Measurements from ENCODE around the gene PABPN1. TPM values are rescaled to one million over a fixed set of nuclear protein-coding genes. Genes with fewer than 3 reads are reported as not detected.

PABPN1 gene
- total and polyA plus RNA-seq, 4 experiments from 2014 or later: 91.7 to 196 (median 159) TPM

DNA sequence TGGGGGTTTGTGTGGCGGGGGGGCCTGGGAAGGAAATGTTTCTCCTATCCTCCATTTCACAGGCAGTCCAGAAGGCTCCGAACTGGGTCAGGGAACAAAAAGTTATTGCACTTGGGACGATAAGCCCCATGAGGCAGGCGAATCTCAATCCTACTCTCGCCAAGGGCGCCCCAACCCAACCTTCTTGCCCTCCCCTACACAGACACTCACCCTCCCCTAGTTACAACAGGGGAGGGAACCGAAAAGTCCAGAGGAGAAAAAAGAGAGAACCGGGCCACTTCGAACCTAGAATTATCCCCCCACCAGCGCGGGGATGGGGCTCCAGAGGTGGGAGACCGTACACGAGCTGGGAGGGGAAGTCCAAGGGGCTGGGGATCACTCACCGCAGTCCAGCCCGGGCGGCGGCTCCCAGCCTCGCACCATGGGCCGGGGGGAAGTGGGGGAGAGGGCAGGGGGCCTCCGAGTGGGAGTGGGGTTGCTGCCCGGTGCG is 35.7 kb upstream of the PABPN1 start:
- no peaks in the 10 kb centered on the region for H3K36me3 ChIP-seq (ENCODE audit: insufficient read depth, low read length)
- Mint-ChIP-seq H3K9me3 (no peaks in the 10 kb centered on the region), H3K36me3 (peaks cover 0 to 9% of the 10 kb centered on the region in 2 donors), H3K27ac (peak overlapping the region; percentile 89 to 93 (median 91)), H3K4me1 (peaks cover 16 to 41% (median 24%) of the 10 kb centered on the region in 4 donors), H3K27me3 (no peaks in the 10 kb centered on the region), H3K4me3 (peak overlapping the region; percentile 91 to 99 (median 96))
- H3K27me3 ChIP-seq (ENCODE audit: insufficient read depth, low read length): no peaks in the 10 kb centered on the region
- H3K9me3 ChIP-seq (ENCODE audit: control insufficient read depth in 1 of 2, low read length in 2 of 2): no peaks in the 10 kb centered on the region
- ChIA-PET CTCF (ENCODE audit: partially characterized antibody) (interaction anchor here (1.4 to 4.4 kb wide), 5 partner anchors 8 to 165 kb away, joined by 4 to 38 read pairs (median 6); partner anchors contain the start of gene PABPN1), POLR2A (ENCODE audit: partially characterized antibody) (interaction anchor here (0.9 to 3.4 kb wide), 13 partner anchors 9 to 829 kb away, joined by 3 to 100 read pairs (median 4); partner anchors contain the start of genes ACIN1, C14orf119, DCAF11 and NRL)
- peak overlapping the region; percentile 71 to 85 for H3K4me3 ChIP-seq (ENCODE audit: low read length in 2 of 2)
- DNase-seq: no peak
- peak overlapping the region; percentile 75 for H3K27ac ChIP-seq (ENCODE audit: low read depth, low read length)
- peaks cover 23% of the 10 kb centered on the region for H3K4me1 ChIP-seq (ENCODE audit: insufficient read depth, low read length)
- intact Hi-C loops (cut with micrococcal nuclease): loop anchor here (1.0 kb wide), 4 partner anchors 10 to 190 kb away; partner anchors contain the start of genes ACIN1, C14orf119 and PABPN1

DNA sequence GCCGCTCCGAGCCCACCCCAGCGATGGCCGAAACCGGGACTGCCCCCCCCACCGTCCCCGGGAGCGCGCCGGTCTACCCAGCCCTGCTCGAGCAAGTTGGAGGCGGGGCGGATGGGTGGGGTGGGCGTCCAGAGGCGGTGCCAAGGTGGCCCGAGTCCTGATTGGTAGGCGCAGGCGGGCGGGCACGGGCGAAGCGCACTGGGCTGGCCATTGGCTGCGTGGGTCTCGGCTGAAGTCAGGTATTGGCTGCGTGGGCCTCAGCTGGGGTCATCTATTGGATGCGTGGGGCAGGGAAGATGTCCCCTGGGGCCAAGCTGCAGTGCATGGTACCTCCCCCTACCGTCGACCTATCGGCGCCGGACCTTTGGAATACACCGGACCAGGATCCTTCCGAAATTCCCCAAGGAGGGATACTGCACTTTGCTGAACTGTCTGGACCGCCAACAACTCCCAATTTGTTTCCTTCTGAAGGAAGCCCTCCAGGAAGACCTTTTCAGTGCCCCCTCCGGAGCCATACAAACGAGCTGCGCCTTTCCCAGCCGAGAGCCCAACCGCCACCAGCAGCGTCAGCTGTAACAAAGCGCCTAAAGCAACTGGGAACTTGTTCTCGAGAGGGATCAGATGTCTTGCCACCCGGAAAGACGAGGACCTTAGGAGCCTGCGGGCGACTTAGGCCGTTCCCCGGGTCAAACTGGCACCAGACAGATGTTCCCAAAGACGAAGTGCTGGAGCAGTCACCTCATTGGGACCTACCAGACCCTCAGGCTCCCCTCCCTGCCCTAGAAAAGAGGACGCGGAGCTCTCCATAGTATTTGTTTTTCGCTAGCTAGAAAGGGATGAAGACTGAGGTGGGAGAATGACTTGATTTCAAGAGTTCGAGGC is 35.0 kb upstream of the PABPN1 start, which contains the start of gene HOMEZ:
HOMEZ (minus strand) TSS at position 113 of the 882 bp plus-strand sequence. CDS start 180 bp downstream, outside the sequence.
- no peaks in the 10 kb centered on the region for H3K27me3 Mint-ChIP-seq
- peaks cover 23% of the 10 kb centered on the region for H3K4me1 ChIP-seq (ENCODE audit: insufficient read depth, low read length)
- H3K4me3 ChIP-seq (ENCODE audit: low read length in 2 of 2): peak within 1 kb of the TSS; percentile 71 to 85
- no peaks in the 10 kb centered on the region for H3K9me3 ChIP-seq (ENCODE audit: control insufficient read depth in 1 of 2, low read length in 2 of 2)
- H3K9me3 Mint-ChIP-seq: no peaks in the 10 kb centered on the region
- no peaks in the 10 kb centered on the region for H3K27me3 ChIP-seq (ENCODE audit: insufficient read depth, low read length)
- peak within 1 kb of the TSS; percentile 90 to 98 (median 96) for H3K27ac Mint-ChIP-seq
- intact Hi-C loops (cut with micrococcal nuclease): loop anchor here (1.0 kb wide), 4 partner anchors 9 to 191 kb away; partner anchors contain the start of genes ACIN1, C14orf119 and PABPN1
- ChIA-PET POLR2A (ENCODE audit: partially characterized antibody) (interaction anchor here (0.9 to 3.4 kb wide), 14 partner anchors 9 to 1775 kb away, joined by 3 to 100 read pairs (median 4); partner anchors contain the start of genes ACIN1, C14orf119, DCAF11 and METTL3), CTCF (ENCODE audit: partially characterized antibody) (interaction anchor here (1.0 to 7.6 kb wide), 9 partner anchors 9 to 166 kb away, joined by 3 to 65 read pairs (median 4); partner anchors contain the start of genes PABPN1 and PPP1R3E)
- peaks cover 0 to 9% of the 10 kb centered on the region in 2 donors for H3K36me3 Mint-ChIP-seq
- no peaks in the 10 kb centered on the region for H3K36me3 ChIP-seq (ENCODE audit: insufficient read depth, low read length)
- H3K4me1 Mint-ChIP-seq: peaks cover 13 to 36% (median 24%) of the 10 kb centered on the region in 4 donors
- H3K4me3 Mint-ChIP-seq: peak within 1 kb of the TSS; percentile 95 to 99 (median 98)
- DNase-seq: peak; percentile 94 to 98 (median 95)
- peak within 1 kb of the TSS; percentile 75 for H3K27ac ChIP-seq (ENCODE audit: low read depth, low read length)

DNA sequence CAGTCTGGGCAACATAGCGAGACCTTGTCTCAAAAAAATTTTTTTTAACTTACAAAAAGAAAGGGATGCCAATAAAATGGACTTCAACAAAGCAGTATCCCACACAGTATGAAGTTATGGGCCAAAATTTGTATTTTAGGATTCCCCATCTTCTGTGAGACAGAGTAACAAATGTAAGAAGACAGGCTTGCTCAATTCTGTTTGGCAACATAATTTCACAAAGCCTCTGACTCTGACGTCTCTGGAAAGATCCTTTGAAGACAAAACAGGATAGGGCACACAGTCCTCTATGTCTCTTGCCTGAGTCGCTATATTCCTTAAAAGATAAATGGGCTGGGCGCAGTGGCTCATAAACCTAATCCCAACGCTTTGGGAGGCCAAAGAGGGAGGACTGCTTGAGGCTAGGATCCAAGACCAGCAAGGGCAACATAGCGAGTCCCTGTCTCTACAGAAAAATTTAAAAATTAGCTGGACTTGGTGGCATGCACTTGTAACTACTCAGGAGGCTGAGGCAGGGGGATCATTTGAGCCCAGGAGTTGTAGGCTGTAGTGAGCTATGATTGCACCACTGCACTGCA is 34.3 kb upstream of the PABPN1 start:
- H3K4me3 ChIP-seq (ENCODE audit: low read length in 2 of 2): peak overlapping the region in 1 of 2 donors; percentile 85
- no peaks in the 10 kb centered on the region for H3K27me3 ChIP-seq (ENCODE audit: insufficient read depth, low read length)

DNA sequence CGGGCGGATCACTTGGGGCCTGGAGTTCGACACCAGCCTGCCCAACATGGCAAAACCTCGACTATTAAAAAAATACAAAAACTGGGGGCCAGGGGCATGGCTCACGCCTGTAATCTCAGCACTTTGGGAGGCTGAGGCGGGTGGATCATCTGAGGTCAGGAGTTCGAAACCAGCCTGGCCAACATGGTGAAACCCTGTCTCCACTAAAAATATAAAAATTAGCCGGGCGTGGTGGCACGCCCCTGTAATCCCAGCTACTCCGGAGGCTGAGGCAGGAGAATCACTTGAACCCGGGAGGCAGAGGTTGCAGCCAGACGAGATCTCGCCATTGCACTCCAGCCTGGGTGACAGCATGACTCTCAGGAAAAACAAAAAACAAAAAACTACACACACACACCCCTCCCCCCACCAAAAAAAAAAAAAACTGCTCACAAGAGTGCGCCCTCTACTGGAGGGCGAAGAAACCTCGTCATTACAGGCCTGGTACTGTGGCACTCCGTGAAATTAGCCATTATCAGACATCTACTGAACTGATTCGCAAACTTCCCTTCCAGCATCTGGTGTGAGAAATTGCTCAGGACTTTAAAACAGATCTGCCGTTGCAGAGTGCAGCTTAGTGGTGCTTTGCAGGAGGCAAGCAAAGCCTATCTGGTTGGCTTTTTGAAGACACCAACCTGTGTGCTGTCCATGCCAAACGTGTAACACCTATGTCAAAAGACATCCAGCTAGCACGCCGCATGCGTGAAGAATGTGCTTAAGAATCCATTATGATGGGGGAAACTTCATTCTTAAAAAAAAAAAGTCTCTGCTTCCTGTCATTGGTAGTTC is 26.3 kb upstream of the PABPN1 start:
- Histone ChIP-seq H3K9me3 (ENCODE audit: control insufficient read depth in 1 of 2, low read length in 2 of 2) (no peaks in the 10 kb centered on the region), H3K4me3 (ENCODE audit: low read length in 2 of 2) (no peak overlapping the region), H3K27me3 (ENCODE audit: insufficient read depth, low read length) (no peaks in the 10 kb centered on the region), H3K36me3 (ENCODE audit: insufficient read depth, low read length) (no peaks in the 10 kb centered on the region), H3K27ac (ENCODE audit: low read depth, low read length) (no peak overlapping the region), H3K4me1 (ENCODE audit: insufficient read depth, low read length) (peaks cover 20% of the 10 kb centered on the region)
- H3K4me1 Mint-ChIP-seq: peaks cover 11 to 20% (median 17%) of the 10 kb centered on the region in 4 donors
- peak; percentile 48 to 75 (median 74) for DNase-seq
- peaks cover 0 to 1% (median 0%) of the 10 kb centered on the region in 8 donors for H3K9me3 Mint-ChIP-seq
- no peaks in the 10 kb centered on the region for H3K27me3 Mint-ChIP-seq
- peaks cover 4 to 22% of the 10 kb centered on the region in 2 donors for H3K36me3 Mint-ChIP-seq
- ChIA-PET CTCF (ENCODE audit: partially characterized antibody) (interaction anchor here (0.6 to 3.9 kb wide), 22 partner anchors 8 to 261 kb away, joined by 3 to 38 read pairs (median 4); partner anchors contain the start of genes HOMEZ and PABPN1), POLR2A (ENCODE audit: partially characterized antibody) (interaction anchor here (0.6 to 4.5 kb wide), 4 partner anchors 9 to 200 kb away, joined by 4 to 23 read pairs (median 10); partner anchors contain the start of genes ACIN1, C14orf119, HOMEZ and PABPN1)
- peak overlapping the region; percentile 4 to 97 (median 80) for H3K27ac Mint-ChIP-seq
- intact Hi-C loops (cut with micrococcal nuclease): loop anchor here (1.0 kb wide), 2 partner anchors 9 to 30 kb away; partner anchors contain the start of gene HOMEZ
- H3K4me3 Mint-ChIP-seq: peak overlapping the region; percentile 18 to 77 (median 40)

More for the DNA sequence above, 34.3 kb upstream of the PABPN1 start:
- H3K27me3 Mint-ChIP-seq: no peaks in the 10 kb centered on the region
- DNase-seq: no peak
- intact Hi-C loops (cut with micrococcal nuclease): loop anchor here (1.0 kb wide), 4 partner anchors 8 to 192 kb away; partner anchors contain the start of genes ACIN1, C14orf119 and PABPN1
- no peaks in the 10 kb centered on the region for H3K36me3 ChIP-seq (ENCODE audit: insufficient read depth, low read length)
- peak overlapping the region; percentile 90 to 98 (median 96) for H3K27ac Mint-ChIP-seq
- H3K4me3 Mint-ChIP-seq: peak overlapping the region; percentile 95 to 99 (median 98)
- POLR2A ChIA-PET (ENCODE audit: partially characterized antibody): interaction anchor here (0.9 to 3.4 kb wide), 10 partner anchors 9 to 1776 kb away, joined by 3 to 100 read pairs (median 4); partner anchors contain the start of genes ACIN1, C14orf119, DCAF11 and METTL3
- peaks cover 0 to 7% of the 10 kb centered on the region in 2 donors for H3K36me3 Mint-ChIP-seq
- CTCF ChIA-PET (ENCODE audit: partially characterized antibody): interaction anchor here (1.0 to 7.6 kb wide), 7 partner anchors 9 to 40 kb away, joined by 3 to 65 read pairs (median 4); partner anchors contain the start of genes PABPN1 and PPP1R3E
- H3K4me1 ChIP-seq (ENCODE audit: insufficient read depth, low read length): peaks cover 23% of the 10 kb centered on the region
- peak overlapping the region; percentile 75 for H3K27ac ChIP-seq (ENCODE audit: low read depth, low read length)
- H3K9me3 Mint-ChIP-seq: no peaks in the 10 kb centered on the region
- H3K9me3 ChIP-seq (ENCODE audit: control insufficient read depth in 1 of 2, low read length in 2 of 2): no peaks in the 10 kb centered on the region
- peaks cover 12 to 35% (median 24%) of the 10 kb centered on the region in 4 donors for H3K4me1 Mint-ChIP-seq

DNA sequence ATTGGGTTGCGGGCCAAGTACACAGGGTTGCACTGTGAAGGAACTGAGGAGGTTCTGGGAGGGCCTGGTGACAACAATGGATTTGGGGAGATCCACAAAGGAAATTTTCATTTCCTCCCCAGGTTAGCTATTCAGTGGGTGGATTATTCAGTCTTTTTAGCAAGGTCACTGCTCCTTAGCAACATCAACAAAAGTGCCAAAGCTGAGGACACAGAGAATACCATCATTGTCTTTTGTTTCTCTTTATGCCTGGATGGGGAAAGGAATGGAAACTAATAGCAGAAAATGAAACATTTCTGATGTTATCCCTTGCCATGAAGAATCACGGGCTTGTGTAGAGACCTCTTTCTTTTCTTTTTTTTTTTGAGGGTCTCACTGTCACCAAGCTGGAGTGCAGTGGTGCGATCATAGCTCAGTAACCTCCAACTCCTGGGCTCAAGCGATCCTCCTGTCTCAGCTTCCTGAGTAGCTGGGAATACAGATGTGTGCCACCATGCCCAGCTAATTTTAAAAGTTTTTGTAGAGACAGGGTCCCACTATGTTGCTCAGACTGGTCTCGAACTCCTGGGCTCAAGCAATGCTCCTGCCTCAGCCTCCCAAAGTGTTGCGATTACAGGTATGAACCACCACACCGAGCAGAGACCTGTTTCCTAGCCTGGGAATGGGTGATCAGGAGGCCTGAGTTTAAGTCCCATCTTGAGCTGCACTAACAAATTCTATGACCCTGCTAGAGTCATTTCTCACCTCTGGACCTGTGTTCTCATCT is 25.1 kb upstream of the PABPN1 start:
- Mint-ChIP-seq H3K27me3 (no peaks in the 10 kb centered on the region), H3K4me1 (peaks cover 16 to 33% (median 27%) of the 10 kb centered on the region in 4 donors), H3K9me3 (peaks cover 0 to 1% (median 0%) of the 10 kb centered on the region in 8 donors), H3K27ac (peak overlapping the region in 2 of 7 donors; percentile 72 to 73), H3K4me3 (no peak overlapping the region), H3K36me3 (peaks cover 4 to 22% of the 10 kb centered on the region in 2 donors)
- Histone ChIP-seq H3K27ac (ENCODE audit: low read depth, low read length) (no peak overlapping the region), H3K36me3 (ENCODE audit: insufficient read depth, low read length) (no peaks in the 10 kb centered on the region), H3K9me3 (ENCODE audit: control insufficient read depth in 1 of 2, low read length in 2 of 2) (no peaks in the 10 kb centered on the region), H3K4me1 (ENCODE audit: insufficient read depth, low read length) (peaks cover 29% of the 10 kb centered on the region), H3K4me3 (ENCODE audit: low read length in 2 of 2) (no peak overlapping the region), H3K27me3 (ENCODE audit: insufficient read depth, low read length) (no peaks in the 10 kb centered on the region)
- intact Hi-C loops (cut with micrococcal nuclease): no loop called here
- DNase-seq: no peak
- CTCF ChIA-PET (ENCODE audit: partially characterized antibody): interaction anchor here (1.2 to 3.9 kb wide), 5 partner anchors 9 to 24 kb away, joined by 3 to 38 read pairs (median 5); partner anchors contain the start of gene HOMEZ
- POLR2A ChIA-PET (ENCODE audit: partially characterized antibody): interaction anchor here (2.9 to 3.3 kb wide), 2 partner anchors 10 to 25 kb away, joined by 12 to 15 read pairs; partner anchors contain the start of genes HOMEZ and PABPN1

Data from CD4-positive, alpha-beta memory T cell (primary cell).